ENCODE data around the gene CREBBP. TPM values are rescaled to one million over a fixed set of nuclear protein-coding genes. Genes with fewer than 3 reads are reported as not detected.

CREBBP gene
- total and polyA plus RNA-seq, 2 experiments from 2014 or later: 36.9 to 54.8 TPM

DNA sequence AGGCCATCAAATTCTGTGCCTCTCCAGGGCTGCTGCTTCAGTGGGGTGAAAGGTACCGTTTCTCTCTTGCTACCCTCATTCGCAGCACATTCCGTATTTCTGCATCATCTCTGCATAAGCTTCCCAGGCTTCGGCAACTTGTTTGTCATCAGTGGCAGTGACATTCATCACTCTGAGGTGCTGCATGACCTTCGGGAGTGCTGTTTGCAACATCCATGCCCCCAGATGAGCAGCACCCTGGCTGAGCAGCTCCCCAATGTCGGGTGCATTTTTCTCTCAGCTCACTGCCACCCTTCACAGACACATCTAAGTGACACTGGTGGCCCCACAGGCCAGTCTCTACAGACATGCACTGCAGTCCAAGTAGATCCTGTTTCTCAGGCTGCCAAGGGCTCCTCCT, 3.8 kb downstream of the CREBBP start (continued):
- TF ChIP-seq CTCF (conservative IDR thresholded peaks at IDR 0.05; ENCODE audit: low read depth in 2 of 2): no peak

- H3K27me3 ChIP-seq (ENCODE audit: insufficient read depth): no peaks in the 10 kb centered on the region
- Mint-ChIP-seq H3K4me1 (peaks cover 67% of the 10 kb centered on the region), H3K27me3 (ENCODE audit: insufficient read depth, low read depth, poor library complexity) (peaks cover 7% of the 10 kb centered on the region), H3K27ac (no peak overlapping the region), H3K9me3 (no peaks in the 10 kb centered on the region; the same call in 2 of the 3 replicates), H3K36me3 (ENCODE audit: low read depth) (peaks cover 17% of the 10 kb centered on the region), H3K4me3 (no peak overlapping the region)
- H2AFZ ChIP-seq: no peak overlapping the region
- H3K4me2 ChIP-seq: no peak overlapping the region
- ATAC-seq: no peak
- H4K20me1 ChIP-seq (replicated peaks; ENCODE audit: insufficient read depth): peaks cover 80% of the 10 kb centered on the region
- peaks cover 86% of the 10 kb centered on the region for H3K79me2 ChIP-seq (replicated peaks; ENCODE audit: insufficient read depth)
- no peak for DNase-seq (ENCODE audit: low spot score)
- H3F3A ChIP-seq (replicated peaks; ENCODE audit: low read depth): no peaks in the 10 kb centered on the region
- no peaks in the 10 kb centered on the region for H3K36me3 ChIP-seq (ENCODE audit: insufficient read depth)
- no peak overlapping the region for H3K4me3 ChIP-seq
- H3K4me1 ChIP-seq (ENCODE audit: insufficient read depth): peaks cover 38% of the 10 kb centered on the region
- H3K9me2 ChIP-seq (ENCODE audit: insufficient read depth): no peaks in the 10 kb centered on the region
- no peak overlapping the region for H3K27ac ChIP-seq (ENCODE audit: low read depth)
- TF ChIP-seq NANOG (IDR thresholded peaks at IDR 0.05; ENCODE audit: borderline replicate concordance) (no peak), ZNF114 (CRISPR knock-in tag; IDR thresholded peaks at IDR 0.05) (no peak), POLR2AphosphoS5 (IDR thresholded peaks at IDR 0.05; ENCODE audit: low read depth) (no peak), JUNB (IDR thresholded peaks at IDR 0.05; ENCODE audit: unreplicated experiment) (no peak), ZNF331 (CRISPR knock-in tag; IDR thresholded peaks at IDR 0.05; ENCODE audit: low read depth) (no peak), CREB1 (CRISPR knock-in tag; IDR thresholded peaks at IDR 0.05; ENCODE audit: low read depth) (no peak), ZNF462 (CRISPR knock-in tag; IDR thresholded peaks at IDR 0.05) (no peak), STAT1 (IDR thresholded peaks at IDR 0.05; ENCODE audit: unreplicated experiment) (no peak), CTCF (conservative IDR thresholded peaks at IDR 0.05; ENCODE audit: low read depth in 2 of 2) (no peak), EZH2 (IDR thresholded peaks at IDR 0.05; ENCODE audit: low read depth, unreplicated experiment) (no peak), EZH2phosphoT487 (IDR thresholded peaks at IDR 0.05; ENCODE audit: unreplicated experiment) (no peak)
- TF ChIP-seq, protein P1, sequence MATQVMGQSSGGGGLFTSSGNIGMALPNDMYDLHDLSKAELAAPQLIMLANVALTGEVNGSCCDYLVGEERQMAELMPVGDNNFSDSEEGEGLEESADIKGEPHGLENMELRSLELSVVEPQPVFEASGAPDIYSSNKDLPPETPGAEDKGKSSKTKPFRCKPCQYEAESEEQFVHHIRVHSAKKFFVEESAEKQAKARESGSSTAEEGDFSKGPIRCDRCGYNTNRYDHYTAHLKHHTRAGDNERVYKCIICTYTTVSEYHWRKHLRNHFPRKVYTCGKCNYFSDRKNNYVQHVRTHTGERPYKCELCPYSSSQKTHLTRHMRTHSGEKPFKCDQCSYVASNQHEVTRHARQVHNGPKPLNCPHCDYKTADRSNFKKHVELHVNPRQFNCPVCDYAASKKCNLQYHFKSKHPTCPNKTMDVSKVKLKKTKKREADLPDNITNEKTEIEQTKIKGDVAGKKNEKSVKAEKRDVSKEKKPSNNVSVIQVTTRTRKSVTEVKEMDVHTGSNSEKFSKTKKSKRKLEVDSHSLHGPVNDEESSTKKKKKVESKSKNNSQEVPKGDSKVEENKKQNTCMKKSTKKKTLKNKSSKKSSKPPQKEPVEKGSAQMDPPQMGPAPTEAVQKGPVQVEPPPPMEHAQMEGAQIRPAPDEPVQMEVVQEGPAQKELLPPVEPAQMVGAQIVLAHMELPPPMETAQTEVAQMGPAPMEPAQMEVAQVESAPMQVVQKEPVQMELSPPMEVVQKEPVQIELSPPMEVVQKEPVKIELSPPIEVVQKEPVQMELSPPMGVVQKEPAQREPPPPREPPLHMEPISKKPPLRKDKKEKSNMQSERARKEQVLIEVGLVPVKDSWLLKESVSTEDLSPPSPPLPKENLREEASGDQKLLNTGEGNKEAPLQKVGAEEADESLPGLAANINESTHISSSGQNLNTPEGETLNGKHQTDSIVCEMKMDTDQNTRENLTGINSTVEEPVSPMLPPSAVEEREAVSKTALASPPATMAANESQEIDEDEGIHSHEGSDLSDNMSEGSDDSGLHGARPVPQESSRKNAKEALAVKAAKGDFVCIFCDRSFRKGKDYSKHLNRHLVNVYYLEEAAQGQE (IDR thresholded peaks at IDR 0.05; ENCODE audit: unreplicated experiment): no peak
Measured at GRCh38 chr16:3876160-3876559, 4.4 kb downstream of the CREBBP start.
